Hepatocyte (in vitro differentiated cells): ENCODE results near the gene PACSIN2.

Experiments used
- EZH2phosphoT487 ChIP-seq: fragments of 200-600 bp; sonication (generic); IDR thresholded peaks from one replicate; pipeline ENCODE4 v1.6.1; 2018; ENCODE audit warnings: antibody characterized with exemption, mild to moderate bottlenecking, low read depth, moderate library complexity; ENCODE audit not compliant: unreplicated experiment, severe bottlenecking
- TF ChIP-seq, protein P1 (sequence below): fragments of 200-600 bp; sonication (generic); IDR thresholded peaks from 2 replicates; pipeline ENCODE4 v1.5.1; 2016; ENCODE audit warnings: antibody characterized with exemption, mild to moderate bottlenecking; ENCODE audit not compliant: poor library complexity

DNA sequence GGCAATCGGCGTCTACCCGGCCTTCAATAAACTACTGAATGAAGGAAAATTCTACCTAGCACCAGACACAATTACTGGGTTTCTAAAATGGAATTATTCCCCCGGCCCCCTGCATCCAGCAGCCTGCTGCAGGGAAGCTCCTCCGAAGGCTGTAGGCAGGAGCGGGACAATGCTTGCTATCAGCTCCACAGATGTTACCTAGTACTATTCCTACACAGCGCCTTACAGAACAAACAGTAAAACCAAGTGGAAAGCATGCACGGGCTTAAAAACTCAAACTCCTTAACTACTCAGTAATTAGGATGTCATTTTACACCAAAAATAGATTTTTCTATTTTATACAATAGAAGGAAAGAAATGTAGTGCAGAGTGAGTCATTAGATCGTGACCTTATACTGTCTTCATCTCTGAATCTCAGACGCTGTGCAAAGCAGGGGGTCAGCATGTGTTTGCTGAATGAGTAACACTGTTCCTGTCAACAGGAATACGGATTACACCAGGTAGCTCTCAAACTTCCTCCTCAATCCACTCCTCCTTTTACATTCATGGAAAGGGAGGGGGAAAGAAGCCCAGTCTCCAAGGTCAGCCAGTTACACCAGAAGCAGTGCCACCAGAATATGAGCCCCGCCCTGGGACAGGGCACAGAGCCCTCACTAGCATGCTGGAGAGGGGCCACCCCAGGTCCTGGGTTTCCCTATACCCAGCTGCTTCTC lies 74.9 kb downstream of the PACSIN2 start:
- TF ChIP-seq, protein P1, sequence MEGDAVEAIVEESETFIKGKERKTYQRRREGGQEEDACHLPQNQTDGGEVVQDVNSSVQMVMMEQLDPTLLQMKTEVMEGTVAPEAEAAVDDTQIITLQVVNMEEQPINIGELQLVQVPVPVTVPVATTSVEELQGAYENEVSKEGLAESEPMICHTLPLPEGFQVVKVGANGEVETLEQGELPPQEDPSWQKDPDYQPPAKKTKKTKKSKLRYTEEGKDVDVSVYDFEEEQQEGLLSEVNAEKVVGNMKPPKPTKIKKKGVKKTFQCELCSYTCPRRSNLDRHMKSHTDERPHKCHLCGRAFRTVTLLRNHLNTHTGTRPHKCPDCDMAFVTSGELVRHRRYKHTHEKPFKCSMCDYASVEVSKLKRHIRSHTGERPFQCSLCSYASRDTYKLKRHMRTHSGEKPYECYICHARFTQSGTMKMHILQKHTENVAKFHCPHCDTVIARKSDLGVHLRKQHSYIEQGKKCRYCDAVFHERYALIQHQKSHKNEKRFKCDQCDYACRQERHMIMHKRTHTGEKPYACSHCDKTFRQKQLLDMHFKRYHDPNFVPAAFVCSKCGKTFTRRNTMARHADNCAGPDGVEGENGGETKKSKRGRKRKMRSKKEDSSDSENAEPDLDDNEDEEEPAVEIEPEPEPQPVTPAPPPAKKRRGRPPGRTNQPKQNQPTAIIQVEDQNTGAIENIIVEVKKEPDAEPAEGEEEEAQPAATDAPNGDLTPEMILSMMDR, result no peak
- no peak for TF ChIP-seq EZH2phosphoT487
